ENCODE data around the gene C22orf31.

Gene C22orf31

GRCh38 chr22:29072979-29073617 lies 11.5 kb upstream of the C22orf31 start, which contains the start of gene KREMEN1:
TSS of gene KREMEN1 (plus strand) at chr22:29073035. CDS start at chr22:29073131, 96 bp downstream.
- no peak within 1 kb of the TSS for H3K27ac Mint-ChIP-seq
- H3K9me3 Mint-ChIP-seq, result no peaks in the 10 kb centered on the region
- DNase-seq, result no peak
- H3K27me3 Mint-ChIP-seq, result peaks cover 71% of the 10 kb centered on the region
- no peaks in the 10 kb centered on the region for H3K36me3 Mint-ChIP-seq (ENCODE audit: low read depth)
- H3K4me1 Mint-ChIP-seq (ENCODE audit: low read depth), result peaks cover 23% of the 10 kb centered on the region
- H3K4me3 Mint-ChIP-seq, result peak within 1 kb of the TSS; percentile 61

- Mint-ChIP-seq H3K9me3 (no peaks in the 10 kb centered on the region), H3K27me3 (peaks cover 65% of the 10 kb centered on the region)
Measured at GRCh38 chr22:29072193-29072978, 10.8 kb upstream of the C22orf31 start.

GRCh38 chr22:29071261-29072045 lies 9.8 kb upstream of the C22orf31 start:
- Mint-ChIP-seq H3K27me3 (peaks cover 62% of the 10 kb centered on the region), H3K4me3 (peak overlapping the region; percentile 61), H3K27ac (no peak overlapping the region), H3K36me3 (ENCODE audit: low read depth) (no peaks in the 10 kb centered on the region), H3K4me1 (ENCODE audit: low read depth) (peaks cover 25% of the 10 kb centered on the region), H3K9me3 (no peaks in the 10 kb centered on the region)
- DNase-seq, result peak; percentile 60

More at GRCh38 chr22:29072193-29072978, 10.8 kb upstream of the C22orf31 start:
- Mint-ChIP-seq H3K27ac (no peak overlapping the region), H3K36me3 (ENCODE audit: low read depth) (no peaks in the 10 kb centered on the region), H3K4me3 (peak overlapping the region; percentile 61), H3K4me1 (ENCODE audit: low read depth) (peaks cover 23% of the 10 kb centered on the region)
- peak; percentile 90 for DNase-seq

GRCh38 chr22:29070490-29070889 lies 8.9 kb upstream of the C22orf31 start:
- H3K27ac Mint-ChIP-seq, result no peak overlapping the region
- no peaks in the 10 kb centered on the region for H3K9me3 Mint-ChIP-seq
- no peak for DNase-seq
- H3K36me3 Mint-ChIP-seq (ENCODE audit: low read depth), result no peaks in the 10 kb centered on the region
- H3K4me3 Mint-ChIP-seq, result peak overlapping the region; percentile 54
- peaks cover 33% of the 10 kb centered on the region for H3K4me1 Mint-ChIP-seq (ENCODE audit: low read depth)
- H3K27me3 Mint-ChIP-seq, result peaks cover 60% of the 10 kb centered on the region

- H3K27me3 Mint-ChIP-seq, result peaks cover 50% of the 10 kb centered on the region
Measured at GRCh38 chr22:29069463-29069862, 7.8 kb upstream of the C22orf31 start.

GRCh38 chr22:29065468-29066190 lies 4.0 kb upstream of the C22orf31 start:
- Mint-ChIP-seq H3K4me3 (no peak overlapping the region), H3K4me1 (ENCODE audit: low read depth) (peaks cover 19% of the 10 kb centered on the region), H3K27ac (no peak overlapping the region), H3K36me3 (ENCODE audit: low read depth) (no peaks in the 10 kb centered on the region), H3K27me3 (peaks cover 36% of the 10 kb centered on the region), H3K9me3 (no peaks in the 10 kb centered on the region)
- no peak for DNase-seq

More at GRCh38 chr22:29069463-29069862, 7.8 kb upstream of the C22orf31 start:
- Mint-ChIP-seq H3K36me3 (ENCODE audit: low read depth) (no peaks in the 10 kb centered on the region), H3K27ac (no peak overlapping the region), H3K4me3 (no peak overlapping the region), H3K9me3 (no peaks in the 10 kb centered on the region), H3K4me1 (ENCODE audit: low read depth) (peaks cover 39% of the 10 kb centered on the region)
- no peak for DNase-seq

GRCh38 chr22:29062286-29062821 lies 723 bp upstream of the C22orf31 start:
- H3K9me3 Mint-ChIP-seq, result no peaks in the 10 kb centered on the region
- peaks cover 19% of the 10 kb centered on the region for H3K4me1 Mint-ChIP-seq (ENCODE audit: low read depth)
- no peak for DNase-seq
- no peak overlapping the region for H3K27ac Mint-ChIP-seq
- H3K36me3 Mint-ChIP-seq (ENCODE audit: low read depth), result no peaks in the 10 kb centered on the region
- H3K4me3 Mint-ChIP-seq, result no peak overlapping the region
- peaks cover 20% of the 10 kb centered on the region for H3K27me3 Mint-ChIP-seq

GRCh38 chr22:29060931-29061330 lies 700 bp downstream of the C22orf31 start:
- no peak overlapping the region for H3K27ac Mint-ChIP-seq
- no peaks in the 10 kb centered on the region for H3K9me3 Mint-ChIP-seq
- H3K27me3 Mint-ChIP-seq, result peaks cover 16% of the 10 kb centered on the region
- H3K4me3 Mint-ChIP-seq, result no peak overlapping the region
- H3K36me3 Mint-ChIP-seq (ENCODE audit: low read depth), result no peaks in the 10 kb centered on the region
- H3K4me1 Mint-ChIP-seq (ENCODE audit: low read depth), result peaks cover 13% of the 10 kb centered on the region
- DNase-seq, result no peak

GRCh38 chr22:29060251-29060869 lies 1.3 kb downstream of the C22orf31 start:
- H3K27ac Mint-ChIP-seq, result no peak overlapping the region
- no peaks in the 10 kb centered on the region for H3K36me3 Mint-ChIP-seq (ENCODE audit: low read depth)
- H3K9me3 Mint-ChIP-seq, result no peaks in the 10 kb centered on the region
- H3K4me1 Mint-ChIP-seq (ENCODE audit: low read depth), result peaks cover 7% of the 10 kb centered on the region
- peaks cover 14% of the 10 kb centered on the region for H3K27me3 Mint-ChIP-seq
- DNase-seq, result no peak
- H3K4me3 Mint-ChIP-seq, result no peak overlapping the region

- no peaks in the 10 kb centered on the region for H3K4me1 Mint-ChIP-seq (ENCODE audit: low read depth)
- peaks cover 6% of the 10 kb centered on the region for H3K27me3 Mint-ChIP-seq
- no peaks in the 10 kb centered on the region for H3K9me3 Mint-ChIP-seq
- no peak overlapping the region for H3K4me3 Mint-ChIP-seq
- no peaks in the 10 kb centered on the region for H3K36me3 Mint-ChIP-seq (ENCODE audit: low read depth)
- no peak for DNase-seq
- no peak overlapping the region for H3K27ac Mint-ChIP-seq
Measured at GRCh38 chr22:29056472-29056871, 5.2 kb downstream of the C22orf31 start.

- H3K36me3 Mint-ChIP-seq (ENCODE audit: low read depth), result no peaks in the 10 kb centered on the region
- H3K4me1 Mint-ChIP-seq (ENCODE audit: low read depth), result no peaks in the 10 kb centered on the region
- no peaks in the 10 kb centered on the region for H3K27me3 Mint-ChIP-seq
- H3K4me3 Mint-ChIP-seq, result no peak overlapping the region
- no peak for DNase-seq
- no peak overlapping the region for H3K27ac Mint-ChIP-seq
- H3K9me3 Mint-ChIP-seq, result no peaks in the 10 kb centered on the region
Measured at GRCh38 chr22:29055192-29055830, 6.3 kb downstream of the C22orf31 start.

GRCh38 chr22:29054251-29054767 lies 7.3 kb downstream of the C22orf31 start:
- no peaks in the 10 kb centered on the region for H3K9me3 Mint-ChIP-seq
- no peaks in the 10 kb centered on the region for H3K4me1 Mint-ChIP-seq (ENCODE audit: low read depth)
- H3K4me3 Mint-ChIP-seq, result no peak overlapping the region
- H3K27ac Mint-ChIP-seq, result no peak overlapping the region
- peaks cover 2% of the 10 kb centered on the region for H3K36me3 Mint-ChIP-seq (ENCODE audit: low read depth)
- no peak for DNase-seq
- H3K27me3 Mint-ChIP-seq, result no peaks in the 10 kb centered on the region
